K562 (cell line): Measurements from ENCODE around the gene PSME1. TPM values are rescaled to one million over a fixed set of nuclear protein-coding genes. Genes with fewer than 3 reads are reported as not detected.

ENCODE experiments used
- ATAC-seq: fragments of 200-7000 bp; cut with Tn5 transposase; 3 replicates; pipeline ENCODE4 v1.9.1; 2020; ENCODE audit warnings: moderate library complexity
- BruUV-seq: library from RNA; stranded (reverse); fragments of 400-500 nt; replicated peaks from 2 replicates; lab custom pipeline; 2021; lab: Mats Ljungman, UMichigan
- CTCF ChIA-PET: fragments of 300-600 bp; formaldehyde crosslinking; extraction: SDS; loops from one replicate; lab custom pipeline; 2021; ENCODE audit warnings: low intra/inter-chr PET ratio; lab: Yijun Ruan, JAX
- POLR2A ChIA-PET: fragments of 300-600, 350-650 bp; sonication (Branson Sonifier 250); formaldehyde crosslinking; extraction: SDS; loops from one replicate; lab custom pipeline; 2021; ENCODE audit warnings: antibody characterized with exemption, inconsistent platforms; lab: Yijun Ruan, JAX
- DNase-seq, 4 experiments: peaks; one replicate each; pipeline versions ENCODE4 v3.0.0 to v3.0.0-alpha.2; 2011 to 2018; ENCODE audit warnings: low spot score in 3 of 4, mixed read lengths in 3 of 4; ENCODE audit errors: extremely low read depth in 1 of 4
- FAIRE-seq: peaks from 2 replicates; lab custom pipeline; 2011; peaks lifted over from hg19 to GRCh38; lab: Jason Lieb, UNC
- H2AFZ ChIP-seq: 2 replicates; pipeline ENCODE4 v1.6.0; 2011; ENCODE audit warnings: low read depth, low read length, control low read depth, inconsistent platforms
- H3K27ac ChIP-seq: fragments of 200-600 bp; 3 replicates; pipeline ENCODE4 v1.8.0; 2011; ENCODE audit warnings: low read depth, mild to moderate bottlenecking, control low read depth, inconsistent platforms, low read length, moderate library complexity, mixed read lengths; ENCODE audit errors: extremely low read depth
- H3K27me3 ChIP-seq, 2 experiments: fragments of 300-600 bp in 1 of 2; 2 replicates in 1 of 2; 3 replicates in 1 of 2; pipeline versions ENCODE4 v1.6.0 to v1.8.0; 2011; ENCODE audit warnings: inconsistent platforms in 2 of 2, low read length in 2 of 2, mild to moderate bottlenecking in 1 of 2, mixed read lengths in 1 of 2, moderate library complexity in 1 of 2; ENCODE audit not compliant: control insufficient read depth in 2 of 2, insufficient read depth in 2 of 2
- H3K36me3 ChIP-seq: fragments of 300-600 bp; 3 replicates; pipeline ENCODE4 v1.8.0; 2011; ENCODE audit warnings: mild to moderate bottlenecking, low read length, inconsistent platforms; ENCODE audit not compliant: control insufficient read depth, insufficient read depth
- H3K4me1 ChIP-seq, 2 experiments: fragments of 200-600 bp in 1 of 2; replicated peaks in 1 of 2; 2 replicates in 1 of 2; 3 replicates in 1 of 2; pipeline versions ENCODE4 v1.5.1 to v1.8.0; 2011; ENCODE audit warnings: inconsistent platforms in 2 of 2, low read length in 2 of 2, mild to moderate bottlenecking in 1 of 2, mixed read lengths in 1 of 2, moderate library complexity in 1 of 2; ENCODE audit not compliant: control insufficient read depth in 2 of 2, insufficient read depth in 2 of 2
- H3K4me2 ChIP-seq: 2 replicates; pipeline ENCODE4 v1.6.1; 2011; ENCODE audit warnings: low read length, control low read depth, inconsistent platforms, mixed read lengths; ENCODE audit not compliant: insufficient read depth
- H3K4me3 ChIP-seq: fragments of 200-600 bp; sonication (generic), shearing (Covaris generic); 2 replicates; pipeline ENCODE4 v1.5.1; 2016; ENCODE audit warnings: control low read depth, inconsistent platforms
- H3K79me2 ChIP-seq: fragments of 200-600 bp; 3 replicates; pipeline ENCODE4 v1.8.0; 2011; ENCODE audit warnings: low read length, inconsistent platforms; ENCODE audit not compliant: control insufficient read depth, insufficient read depth
- H3K9ac ChIP-seq, 2 experiments: 2 replicates each; pipeline versions ENCODE4 v1.6.0 to v1.6.1; 2011; ENCODE audit warnings: low read depth in 2 of 2, low read length in 2 of 2, control low read depth in 1 of 2, inconsistent platforms in 1 of 2, mild to moderate bottlenecking in 1 of 2, mixed read lengths in 1 of 2; ENCODE audit not compliant: insufficient read depth in 1 of 2
- H3K9me1 ChIP-seq: one replicate; pipeline ENCODE4 v1.6.0; 2011; ENCODE audit warnings: inconsistent platforms, mild to moderate bottlenecking, low read length, moderate library complexity; ENCODE audit not compliant: control insufficient read depth, insufficient read depth
- H3K9me3 ChIP-seq: replicated peaks from 2 replicates; pipeline ENCODE4 v1.5.1; 2011; ENCODE audit warnings: low read depth, low read length, inconsistent platforms; ENCODE audit not compliant: control insufficient read depth, insufficient read depth
- H4K20me1 ChIP-seq: replicated peaks from 2 replicates; pipeline ENCODE4 v1.6.1; 2011; ENCODE audit warnings: low read length, inconsistent platforms, mixed read lengths; ENCODE audit not compliant: control insufficient read depth, insufficient read depth
- BRCA1 ChIP-seq, 2 experiments: fragments of 450-650 bp in 1 of 2; sonication (generic) in 1 of 2; formaldehyde crosslinking in 1 of 2; IDR thresholded peaks; 2 replicates each; pipeline versions ENCODE4 v1.5.0 to v1.6.1; 2017 to 2020; ENCODE audit warnings: mild to moderate bottlenecking in 1 of 2, missing genetic modification reagents in 1 of 2
- EZH2 ChIP-seq: IDR thresholded peaks from 2 replicates; pipeline ENCODE4 v1.6.1; 2012; ENCODE audit warnings: low read depth, mild to moderate bottlenecking, inconsistent platforms, low read length, borderline replicate concordance
- MEIS2 ChIP-seq: fragments of 450-650 bp; IDR thresholded peaks from 2 replicates; pipeline ENCODE4 v1.6.1; 2014; ENCODE audit warnings: mild to moderate bottlenecking; ENCODE audit not compliant: partially characterized antibody
- PHF21A ChIP-seq: fragments of 450-650 bp; IDR thresholded peaks from 2 replicates; pipeline ENCODE4 v1.6.1; 2017; ENCODE audit warnings: low read depth, borderline replicate concordance
- SRF ChIP-seq, 2 experiments: fragments of 250-450, 450-650 bp in 1 of 2; sonication (Bioruptor Pico) in 1 of 2; sonication (generic) in 1 of 2; formaldehyde crosslinking; IDR thresholded peaks; 2 replicates each; pipeline versions ENCODE4 v1.5.0 to v1.5.1; 2020 to 2022; ENCODE audit warnings: mild to moderate bottlenecking in 1 of 2, missing genetic modification reagents in 1 of 2
- SRSF9 ChIP-seq: fragments of 200-400 bp; formaldehyde crosslinking; IDR thresholded peaks from 2 replicates; pipeline ENCODE4 v1.6.1; 2017; ENCODE audit warnings: low read depth, low read length, borderline replicate concordance
- ZNF318 ChIP-seq, 2 experiments: fragments of 450-650 bp; IDR thresholded peaks; 2 replicates each; pipeline ENCODE4 v1.6.1; 2016; ENCODE audit warnings: mild to moderate bottlenecking in 2 of 2, borderline replicate concordance in 1 of 2, low read depth in 1 of 2, moderate library complexity in 1 of 2
- ZNF696 ChIP-seq: fragments of 250-450 bp; sonication (Bioruptor Pico); conservative IDR thresholded peaks from 2 replicates; pipeline ENCODE4 v1.4.0; 2020; ENCODE audit warnings: mild to moderate bottlenecking, moderate library complexity
- ZNF79 ChIP-seq: fragments of 250-450 bp; sonication (Bioruptor Pico); IDR thresholded peaks from 2 replicates; pipeline ENCODE4 v1.4.0; 2020; ENCODE audit warnings: low read depth, mild to moderate bottlenecking, moderate library complexity
- WGBS: fragments of 100-300 bp; shearing (Covaris generic); methylation state at CpG from one replicate; pipeline ENCODE4 v1.1.6; 2016; ENCODE audit warnings: low coverage, mixed read lengths; ENCODE audit not compliant: insufficient coverage; ENCODE audit errors: missing lambda C conversion rate; 5-methylcytosine and 5-hydroxymethylcytosine counted together
- in situ Hi-C: fragments of 300-500 bp; cut with MboI; formaldehyde crosslinking; loops from 4 replicates; pipeline ENCODE4 v1.15.0; 2018; ENCODE audit warnings: inconsistent platforms, mixed read lengths
- intact Hi-C: fragments of 100-400 bp; cut with micrococcal nuclease; formaldehyde crosslinking; loops from 2 replicates; pipeline ENCODE4 v1.14.2; 2022
- polyA plus RNA-seq, 8 experiments: library from polyadenylated mRNA; depleted of rRNA in 4 of 8; stranded (reverse) in 5 of 8; unstranded in 3 of 8; fragments of >200 nt; fragmentation: Nextera tagmentation in 2 of 8; fragmentation: Illumina TruSeq in 1 of 8; extraction: Ambion mirVana in 2 of 8; extraction: Trizol in 1 of 8; gene quantifications; 2 replicates each; pipeline versions ENCODE4 v1.2.1 to v1.2.3, GENCODE V29; 2011 to 2014; ENCODE audit warnings: inconsistent platforms in 1 of 8, missing spikeins in 1 of 8
- total RNA-seq, 7 experiments: library from RNA; depleted of rRNA in 6 of 7; stranded (reverse); fragments of >200 nt in 6 of 7; fragmentation: Illumina TruSeq in 2 of 7; extraction: Trizol in 2 of 7; gene quantifications; 2 replicates each; pipeline versions ENCODE4 v1.2.1 to v1.2.3, GENCODE V29; 2011 to 2021; ENCODE audit warnings: low replicate concordance in 1 of 7

PSME1 gene
- total and polyA plus RNA-seq, 9 of the 15 experiments (the other 6 are each of a cell fraction or from before 2014, with no cell fraction given): 20.3 to 180 (median 67.5) TPM

DNA sequence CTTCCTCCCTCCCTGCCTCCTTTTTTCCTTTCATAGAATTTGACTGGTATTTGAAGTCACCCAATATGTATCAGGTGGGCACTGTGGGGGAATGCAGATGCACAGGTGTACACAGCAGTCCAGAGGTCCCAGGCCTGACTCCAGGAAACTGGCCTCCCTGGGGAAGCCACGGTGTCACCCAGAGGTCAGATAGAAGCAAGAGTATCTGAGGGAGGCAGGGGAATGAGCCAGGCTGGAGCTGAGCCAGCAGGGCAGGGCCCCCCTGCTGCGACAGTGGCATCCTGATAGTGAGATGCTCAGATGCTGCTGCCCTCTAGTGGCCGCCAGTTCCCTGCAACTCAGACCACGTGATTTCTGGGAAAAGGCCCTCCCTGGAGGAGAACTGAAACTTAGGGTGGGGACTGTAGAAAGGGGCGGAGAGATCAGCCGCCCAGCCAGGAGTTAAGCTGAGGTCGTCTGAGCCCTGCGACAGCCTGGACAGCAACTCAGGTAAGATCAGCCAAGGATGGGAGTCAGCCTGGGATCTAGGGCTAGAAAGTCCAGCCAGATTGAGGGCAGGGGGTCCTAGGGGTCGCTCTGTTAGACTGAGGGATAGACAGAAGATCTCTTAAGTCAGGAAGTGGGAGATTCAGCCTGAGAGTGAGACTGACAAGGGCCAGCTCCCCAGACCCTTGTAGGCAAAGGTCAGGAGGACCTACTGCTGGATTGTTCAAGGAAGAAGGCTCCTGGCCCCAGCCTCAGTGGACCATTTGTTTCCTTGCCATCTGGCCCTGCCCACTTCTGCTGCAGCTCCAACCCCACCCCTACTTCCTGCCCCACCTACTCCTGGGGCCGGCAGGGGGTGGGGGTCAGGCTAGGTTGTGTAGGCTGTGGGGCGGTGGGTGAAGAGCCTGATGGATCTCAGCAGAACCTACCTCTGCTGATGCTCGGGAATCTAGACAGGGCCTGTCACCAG, 25.1 kb downstream of the PSME1 start, which contains the start of gene IRF9 (continued):
- no peak for TF ChIP-seq ZNF79 (CRISPR knock-in tag)
- no peak for TF ChIP-seq PHF21A
- no peak for TF ChIP-seq SRSF9

- Histone ChIP-seq H3K9me3 (no peaks in the 10 kb centered on the region), H3K79me2 (peaks cover 10% of the 10 kb centered on the region; the same call in 2 of the 3 replicates), H4K20me1 (no peaks in the 10 kb centered on the region), H3K27ac (no peak overlapping the region), H3K36me3 (peaks cover 67% of the 10 kb centered on the region; the same call in 2 of the 3 replicates), H3K4me3 (peak overlapping the region; percentile 50; the same call in 1 of the 2 replicates), H3K9me1 (no peaks in the 10 kb centered on the region), H3K27me3 (no peaks in the 10 kb centered on the region), H3K9ac (peak overlapping the region; percentile 74 to 78; a peak in 3 of 4 replicates), H3K4me1 (peaks cover 10 to 23% of the 10 kb centered on the region in 2 experiments; a peak in 4 of 5 replicates), H3K4me2 (peak overlapping the region; percentile 95), H2AFZ (no peak overlapping the region)
- ChIA-PET POLR2A (interaction anchor here (1.0 to 1.9 kb wide), 6 partner anchors 11 to 111 kb away, joined by 3 to 7 read pairs (median 6); partner anchors contain the start of genes CARMIL3, PCK2 and RNF31), CTCF (no interaction called here)
- intact Hi-C loops: no loop called here
- in situ Hi-C loops: no loop called here
- DNase-seq: no peak
- 74% methylated on average over 8 of the region's 8 CpGs for WGBS
- no peak for FAIRE-seq
- no TSS peak for BruUV-seq
- no peak for ATAC-seq
- TF ChIP-seq EZH2 (no peak), SRF (CRISPR knock-in tag; IDR thresholded peaks at IDR 0.05) (no peak), BRCA1 (IDR thresholded peaks at IDR 0.05) (no peak), BRCA1 (CRISPR knock-in tag; IDR thresholded peaks at IDR 0.05) (no peak), ZNF696 (CRISPR knock-in tag) (no peak), ZNF318 (IDR thresholded peaks at IDR 0.05; ENCODE audit: borderline replicate concordance in 1 of 2, low read depth in 1 of 2) (no peak), MEIS2 (no peak)
Measured at GRCh38 chr14:24162093-24162492, 26.1 kb downstream of the PSME1 start.
